Measurements from ENCODE around the gene HIPK4.

- peak; percentile 68 for TF ChIP-seq ZBTB33 (IDR thresholded peaks at IDR 0.05; ENCODE audit: extremely low read depth, insufficient replicate concordance, low read length)
- no peak for TF ChIP-seq REST (IDR thresholded peaks at IDR 0.05; ENCODE audit: low read depth)
- peak; percentile 65 for TF ChIP-seq POLR2A (IDR thresholded peaks at IDR 0.05; ENCODE audit: borderline replicate concordance, extremely low read depth, insufficient read depth, insufficient read length)
- peak; percentile 90 for TF ChIP-seq MAX (IDR thresholded peaks at IDR 0.05)
- peak in 2 of 3 experiments; percentile 87 to 97; a peak in 5 of 6 replicates for TF ChIP-seq CTCF (IDR thresholded peaks at IDR 0.05 in 2 of 3, conservative IDR thresholded peaks at IDR 0.05 in 1 of 3; ENCODE audit: borderline replicate concordance in 1 of 3, insufficient read depth in 1 of 3, low read depth in 2 of 3, low read length in 2 of 3)
- TF ChIP-seq SP1 (IDR thresholded peaks at IDR 0.05; ENCODE audit: low read depth) = peak; percentile 94
- TF ChIP-seq SIN3A (IDR thresholded peaks at IDR 0.05; ENCODE audit: low read depth) = peak; percentile 96; the same call in 1 of the 2 replicates
- TF ChIP-seq EZH2phosphoT487 (IDR thresholded peaks at IDR 0.05; ENCODE audit: borderline replicate concordance) = no peak
- TF ChIP-seq POLR2AphosphoS5 (IDR thresholded peaks at IDR 0.05; ENCODE audit: low read depth, low read length) = peak; percentile 93
- TF ChIP-seq FOSL1 (IDR thresholded peaks at IDR 0.05; ENCODE audit: low read depth) = peak; percentile 44; the same call in 1 of the 2 replicates
- no peak for TF ChIP-seq EZH2 (IDR thresholded peaks at IDR 0.05)
- peak; percentile 59; the same call in 1 of the 2 replicates for TF ChIP-seq ZFX (IDR thresholded peaks at IDR 0.05)
- TF ChIP-seq YY1 (IDR thresholded peaks at IDR 0.05; ENCODE audit: extremely low read depth, insufficient replicate concordance, low read depth, low read length) = peak; percentile 63
- peak; percentile 100 for TF ChIP-seq SRF (IDR thresholded peaks at IDR 0.05; ENCODE audit: low read depth)
These were observed 31.1 kb upstream of the HIPK4 start for GRCh38 chr19:40420766-40421765.

Data from HCT116 (cell line).